Thyroid gland (tissue), 4 donors: ENCODE data around the gene TFB2M.

Experiments
- CTCF ChIP-seq, 6 experiments: fragments of 200-600 bp in 3 of 6; fragments of 450-650 bp in 3 of 6; sonication (generic) in 3 of 6; IDR thresholded peaks; one replicate each; pipeline ENCODE4 v1.5.1; 2016 to 2019; ENCODE audit warnings: antibody characterized with exemption in 6 of 6, mild to moderate bottlenecking in 2 of 6, inconsistent platforms in 1 of 6, moderate library complexity in 1 of 6
- POLR2A ChIP-seq, 2 donors: fragments of 450-650 bp; IDR thresholded peaks; one replicate each; pipeline ENCODE4 v1.6.1; 2017; ENCODE audit warnings: antibody characterized with exemption in 2 of 2, mild to moderate bottlenecking in 2 of 2, moderate library complexity in 1 of 2

DNA sequence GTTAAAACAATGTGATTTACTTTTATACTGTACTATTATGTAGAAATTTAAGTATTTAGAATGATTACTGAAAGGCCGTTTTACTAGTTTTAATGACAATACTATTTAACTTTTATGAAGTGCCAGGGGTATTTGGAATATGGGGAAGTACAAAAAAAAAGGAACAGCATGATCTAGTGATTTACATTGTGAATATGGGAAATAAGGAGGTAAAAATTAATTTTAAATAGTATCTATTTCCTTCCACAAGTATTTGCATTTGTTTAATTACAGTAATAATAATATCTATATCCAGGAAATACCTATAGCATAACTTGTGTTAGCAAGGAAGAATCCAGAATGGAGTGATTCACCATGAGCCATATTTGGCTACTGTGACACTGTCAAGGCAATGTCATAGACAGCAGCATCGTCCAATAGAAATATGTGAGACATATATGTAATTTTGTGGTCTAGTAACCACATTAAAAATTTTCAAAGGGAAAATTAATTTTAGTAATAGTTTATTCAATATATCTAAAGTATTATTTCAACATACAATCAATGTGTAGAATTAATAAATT, 22.2 kb upstream of the TFB2M start:
- TF ChIP-seq POLR2A (IDR thresholded peaks at IDR 0.05) (no peak), CTCF (IDR thresholded peaks at IDR 0.05) (no peak)
